PC-3 (cell line): ENCODE data around the gene NAV2.

Experiments
- CTCF ChIP-seq: fragments of 300-600 bp; sonication (generic); conservative IDR thresholded peaks from 2 replicates; pipeline ENCODE4 v1.5.1; 2017; ENCODE audit warnings: antibody characterized with exemption, low read depth, mild to moderate bottlenecking, low read length
- EZH2 ChIP-seq: fragments of 300-600 bp; sonication (generic); IDR thresholded peaks from one replicate; pipeline ENCODE4 v1.6.1; 2017; ENCODE audit warnings: antibody characterized with exemption, mild to moderate bottlenecking, low read length; ENCODE audit not compliant: unreplicated experiment
- EZH2phosphoT487 ChIP-seq: fragments of 300-600 bp; sonication (generic); IDR thresholded peaks from 2 replicates; pipeline ENCODE4 v1.6.1; 2018; ENCODE audit warnings: mild to moderate bottlenecking, antibody characterized with exemption, low read length, borderline replicate concordance

- TF ChIP-seq CTCF (peak; percentile 25; the same call in 1 of the 2 replicates), EZH2 (no peak), EZH2phosphoT487 (no peak)
These were observed 22.7 kb downstream of the NAV2 start for GRCh38 chr11:19735157-19735908.
